GM21619 (cell line): ENCODE data around the gene SFTA2.
A peak's percentile ranks its signal among the peaks of the same experiment; 100 is the strongest.
"Not testable (repeated sequence)": the region's sequence is repeated elsewhere in the genome, so short reads cannot be mapped to it uniquely, and the experiment has no call there.

Experiments used
- ATAC-seq: cut with Tn5 transposase; IDR thresholded peaks from one replicate; pipeline ENCODE4 v1.9.1; 2021; ENCODE audit not compliant: unreplicated experiment

The SFTA2 gene

GRCh38 chr6:30931969-30932645 lies at the start of gene SFTA2:
TSS of gene SFTA2 (minus strand) at chr6:30932170. CDS start at chr6:30932096, 74 bp downstream.
- no peak for ATAC-seq

GRCh38 chr6:30979690-30980089 lies 47.7 kb upstream of the SFTA2 start:
- no peak for ATAC-seq

DNA sequence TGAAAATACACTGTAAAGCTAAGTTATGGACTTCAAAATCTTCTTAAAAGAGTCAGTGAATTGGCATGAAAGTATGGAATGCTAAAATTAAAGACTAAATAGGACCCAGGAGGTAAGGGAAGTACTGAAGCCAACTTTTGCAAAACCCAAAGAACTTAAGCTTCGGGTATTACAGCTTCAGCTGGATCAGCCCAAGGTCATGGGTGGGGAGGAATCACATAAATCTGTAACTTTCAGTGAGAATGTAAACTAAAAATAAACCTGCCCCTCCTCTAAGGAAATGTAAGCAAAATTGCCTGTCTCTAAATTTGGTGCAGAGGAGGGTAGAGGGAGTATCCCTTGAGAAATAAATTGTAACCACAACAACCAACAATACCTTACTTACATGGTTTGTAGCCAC lies 47.2 kb upstream of the SFTA2 start:
- no peak for ATAC-seq

DNA sequence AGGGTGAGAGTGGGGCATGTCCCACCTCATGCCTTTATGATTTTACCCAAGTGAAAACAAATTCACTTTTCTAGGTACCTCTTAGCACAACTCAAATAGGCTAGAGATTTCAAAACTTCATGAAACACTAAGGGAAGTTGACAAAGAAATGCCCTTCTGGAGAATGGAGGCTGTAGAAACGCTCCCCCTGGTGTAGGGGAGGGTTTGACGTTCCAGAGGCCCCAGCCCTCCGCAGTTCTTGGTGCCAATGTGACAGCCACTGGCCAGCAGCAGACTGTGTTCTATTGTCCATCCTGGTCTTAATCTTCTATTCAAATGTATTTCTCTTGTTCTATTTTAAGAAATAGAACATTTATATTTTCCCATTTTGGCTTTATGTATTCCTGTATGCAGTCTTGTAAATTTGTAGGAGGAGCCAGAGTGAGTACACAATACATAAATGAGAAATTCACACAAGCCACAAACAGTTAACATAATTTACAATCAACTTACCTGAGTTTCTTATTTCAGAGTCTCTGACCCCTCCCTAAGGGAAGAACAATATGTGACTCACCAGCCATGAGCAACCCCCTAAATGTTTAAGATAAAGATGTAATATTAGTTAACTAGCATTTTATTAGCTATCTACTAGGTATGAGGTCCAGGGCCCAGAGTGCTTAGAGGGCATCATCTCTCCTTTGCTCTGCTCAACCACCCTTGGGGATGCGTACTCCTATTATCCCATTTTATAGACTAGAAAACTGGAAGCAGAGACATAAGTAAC lies 42.7 kb upstream of the SFTA2 start:
- ATAC-seq = no peak

DNA sequence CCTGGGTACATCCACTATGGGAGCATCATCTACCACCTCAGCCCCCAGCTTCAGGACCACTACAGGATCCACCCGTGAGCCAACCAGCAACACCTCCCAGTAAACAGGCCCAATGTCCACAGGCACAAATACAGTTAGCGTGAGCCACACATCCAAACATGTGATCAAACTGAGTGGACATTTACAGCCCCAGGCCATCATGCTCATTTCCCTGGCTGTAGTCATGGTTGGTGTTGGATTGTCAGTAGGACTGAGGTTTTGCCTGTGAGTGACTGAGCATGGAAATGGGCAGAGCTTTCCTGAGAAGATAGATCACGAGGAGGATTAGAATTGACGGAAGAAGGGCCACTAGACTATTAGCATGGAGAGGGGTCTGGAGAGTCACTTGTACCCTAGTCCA lies 40.8 kb upstream of the SFTA2 start:
- ATAC-seq = no peak

DNA sequence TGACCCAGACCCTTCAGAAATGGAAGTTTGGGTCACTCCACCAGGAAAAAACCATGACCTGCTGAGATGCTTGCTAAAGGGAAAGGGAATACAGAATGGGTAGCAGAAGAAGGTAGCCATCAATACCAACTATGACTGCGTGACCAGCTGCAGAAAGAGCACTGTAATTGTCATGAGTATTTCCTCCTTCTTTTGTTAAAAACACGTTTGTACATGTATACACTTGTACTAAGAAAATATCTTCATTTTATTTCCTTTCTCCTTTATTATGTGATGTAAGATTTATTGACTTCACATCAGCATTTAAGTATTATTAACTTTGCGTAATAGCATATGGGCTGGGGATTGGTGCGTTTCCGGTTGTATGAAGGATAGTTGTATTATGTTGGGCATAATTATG lies 39.0 kb upstream of the SFTA2 start:
- no peak for ATAC-seq

DNA sequence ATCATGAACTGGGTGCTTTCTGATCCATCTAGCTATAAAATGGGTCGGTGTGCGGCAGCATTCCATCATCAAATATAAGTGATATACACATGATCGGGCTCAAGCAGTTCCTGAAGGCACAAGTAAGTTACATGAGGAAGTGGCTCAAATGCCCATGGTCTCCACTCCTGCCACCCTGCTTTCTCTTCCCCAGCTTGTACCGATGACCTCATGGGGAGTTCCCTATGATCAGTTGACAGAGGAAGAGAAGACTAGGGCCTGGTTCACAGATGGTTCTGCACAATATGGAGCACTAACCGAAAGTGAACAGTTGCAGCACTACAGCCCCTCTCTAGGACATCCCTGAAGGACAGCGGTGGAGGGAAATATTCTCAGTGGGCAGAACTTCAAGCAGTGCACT lies 37.2 kb upstream of the SFTA2 start:
- not testable (repeated sequence) for ATAC-seq

- ATAC-seq = no peak
Observed at GRCh38 chr6:30966154-30966553, 34.2 kb upstream of the SFTA2 start.

GRCh38 chr6:30965140-30965601 lies 33.2 kb upstream of the SFTA2 start:
- ATAC-seq = no peak

DNA sequence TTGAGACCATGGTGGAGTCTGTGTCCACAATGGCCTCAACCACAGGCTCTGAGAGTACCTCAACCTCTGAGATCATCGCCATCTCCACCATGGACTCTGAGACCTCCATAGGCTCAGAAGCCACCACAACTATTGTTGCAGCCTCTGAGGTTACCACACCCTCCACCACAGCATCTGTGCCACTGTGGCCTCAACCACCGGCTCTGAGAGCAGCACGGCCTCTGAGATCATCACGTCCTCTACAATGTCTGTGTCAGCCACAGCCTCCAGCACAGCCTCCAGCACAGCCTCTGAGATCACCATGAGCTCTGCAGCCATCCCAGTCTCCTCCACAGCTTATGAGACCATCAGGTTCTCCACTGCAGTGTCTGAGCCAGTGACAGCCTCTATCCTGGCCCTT lies 32.1 kb upstream of the SFTA2 start:
- ATAC-seq = no peak

GRCh38 chr6:30963641-30964040 lies 31.7 kb upstream of the SFTA2 start:
- ATAC-seq = no peak

DNA sequence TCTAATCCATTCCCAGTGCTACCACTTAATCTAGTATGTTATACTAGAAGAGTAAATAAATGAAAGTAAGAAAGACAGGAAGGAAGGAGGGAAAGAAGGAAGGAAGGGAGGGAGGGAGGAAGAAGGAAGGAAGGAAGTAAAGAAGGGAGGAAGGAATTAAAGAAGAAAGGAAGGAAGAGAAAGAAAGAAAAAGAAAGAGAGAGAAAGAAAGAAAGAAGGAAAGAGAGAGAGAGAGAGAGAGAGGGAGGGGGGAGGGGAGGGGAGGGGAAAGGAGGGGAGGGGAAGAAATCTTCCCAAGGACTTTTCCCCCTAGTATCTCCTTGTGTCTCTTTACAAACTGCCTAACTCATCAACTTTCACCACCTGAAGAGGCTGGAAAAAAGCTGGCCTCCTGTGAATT lies 30.7 kb upstream of the SFTA2 start:
- no peak for ATAC-seq

GRCh38 chr6:30960907-30961673 lies 29.1 kb upstream of the SFTA2 start:
- no peak for ATAC-seq

DNA sequence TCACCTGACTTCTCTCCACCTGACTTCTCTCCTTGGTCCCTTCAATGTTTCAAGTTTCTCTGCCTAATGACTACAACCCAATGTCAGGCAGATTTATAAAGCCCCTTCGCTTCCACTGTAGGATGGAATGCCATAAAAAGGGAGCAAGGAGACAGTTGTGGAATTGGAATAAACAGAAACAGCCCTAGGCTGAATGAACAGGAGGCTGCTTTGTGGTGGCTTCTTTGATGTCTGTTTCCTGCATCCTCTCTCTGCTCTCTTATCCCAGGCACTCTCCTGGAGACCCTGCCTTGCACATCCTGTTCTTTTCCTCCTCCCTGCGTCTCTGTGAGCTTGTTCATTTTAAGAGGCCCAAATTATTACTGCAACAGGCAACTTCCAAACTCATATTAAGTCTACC lies 25.7 kb upstream of the SFTA2 start:
- no peak for ATAC-seq

GRCh38 chr6:30955367-30956042 lies 23.5 kb upstream of the SFTA2 start:
- ATAC-seq = peak; percentile 65

GRCh38 chr6:30954631-30955366 lies 22.8 kb upstream of the SFTA2 start:
- ATAC-seq = no peak

- no peak for ATAC-seq
Observed at GRCh38 chr6:30951907-30952469, 20.0 kb upstream of the SFTA2 start.

- ATAC-seq = no peak
Observed at GRCh38 chr6:30948811-30949210, 16.8 kb upstream of the SFTA2 start.

GRCh38 chr6:30947231-30947630 lies 15.3 kb upstream of the SFTA2 start:
- no peak for ATAC-seq

GRCh38 chr6:30945281-30945680 lies 13.3 kb upstream of the SFTA2 start:
- no peak for ATAC-seq
